GM19397 (cell line): ENCODE results near the gene SIK3.

Experiments used
- ATAC-seq: cut with Tn5 transposase; IDR thresholded peaks from one replicate; pipeline ENCODE4 v1.9.1; 2021; ENCODE audit warnings: mild to moderate bottlenecking, moderate library complexity; ENCODE audit not compliant: unreplicated experiment

SIK3 gene

DNA sequence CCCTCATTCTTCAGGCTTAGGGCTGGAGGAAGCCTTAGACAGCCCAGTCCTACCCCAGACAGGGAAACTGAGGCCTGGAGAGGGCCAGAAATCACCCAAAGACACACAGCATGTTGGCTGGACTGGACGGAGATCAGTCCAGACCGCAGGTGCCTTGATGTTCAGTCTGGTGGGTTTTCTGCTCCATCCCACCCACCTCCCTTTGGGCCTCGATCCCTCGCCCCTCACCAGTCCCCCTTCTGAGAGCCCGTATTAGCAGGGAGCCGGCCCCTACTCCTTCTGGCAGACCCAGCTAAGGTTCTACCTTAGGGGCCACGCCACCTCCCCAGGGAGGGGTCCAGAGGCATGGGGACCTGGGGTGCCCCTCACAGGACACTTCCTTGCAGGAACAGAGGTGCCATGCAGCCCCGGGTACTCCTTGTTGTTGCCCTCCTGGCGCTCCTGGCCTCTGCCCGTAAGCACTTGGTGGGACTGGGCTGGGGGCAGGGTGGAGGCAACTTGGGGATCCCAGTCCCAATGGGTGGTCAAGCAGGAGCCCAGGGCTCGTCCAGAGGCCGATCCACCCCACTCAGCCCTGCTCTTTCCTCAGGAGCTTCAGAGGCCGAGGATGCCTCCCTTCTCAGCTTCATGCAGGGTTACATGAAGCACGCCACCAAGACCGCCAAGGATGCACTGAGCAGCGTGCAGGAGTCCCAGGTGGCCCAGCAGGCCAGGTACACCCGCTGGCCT lies 267.9 kb downstream of the SIK3 start:
- no peak for ATAC-seq

- no peak for ATAC-seq
Measured at GRCh38 chr11:116829525-116830183, 268.6 kb downstream of the SIK3 start, which contains the start of gene APOC3. TSS of gene APOC3 (plus strand) at chr11:116829907. CDS start at chr11:116830583, 676 bp downstream.

DNA sequence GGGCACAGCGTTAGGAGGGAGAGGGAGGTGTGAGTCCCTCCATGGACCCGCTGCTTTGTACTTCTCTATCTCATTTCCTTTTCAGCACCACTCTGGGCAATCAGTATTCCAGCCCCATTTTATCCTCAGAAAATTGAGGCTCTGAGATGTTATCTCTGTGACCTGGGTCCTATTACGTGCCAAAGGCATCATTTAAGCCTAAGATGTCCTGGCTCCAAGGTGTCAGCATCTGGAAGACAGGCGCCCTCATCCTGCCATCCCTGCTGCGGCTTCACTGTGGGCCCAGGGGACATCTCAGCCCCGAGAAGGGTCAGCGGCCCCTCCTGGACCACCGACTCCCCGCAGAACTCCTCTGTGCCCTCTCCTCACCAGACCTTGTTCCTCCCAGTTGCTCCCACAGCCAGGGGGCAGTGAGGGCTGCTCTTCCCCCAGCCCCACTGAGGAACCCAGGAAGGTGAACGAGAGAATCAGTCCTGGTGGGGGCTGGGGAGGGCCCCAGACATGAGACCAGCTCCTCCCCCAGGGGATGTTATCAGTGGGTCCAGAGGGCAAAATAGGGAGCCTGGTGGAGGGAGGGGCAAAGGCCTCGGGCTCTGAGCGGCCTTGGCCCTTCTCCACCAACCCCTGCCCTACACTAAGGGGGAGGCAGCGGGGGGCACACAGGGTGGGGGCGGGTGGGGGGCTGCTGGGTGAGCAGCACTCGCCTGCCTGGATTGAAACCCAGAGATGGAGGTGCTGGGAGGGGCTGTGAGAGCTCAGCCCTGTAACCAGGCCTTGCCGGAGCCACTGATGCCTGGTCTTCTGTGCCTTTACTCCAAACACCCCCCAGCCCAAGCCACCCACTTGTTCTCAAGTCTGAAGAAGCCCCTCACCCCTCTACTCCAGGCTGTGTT lies 269.4 kb downstream of the SIK3 start:
- no peak for ATAC-seq

DNA sequence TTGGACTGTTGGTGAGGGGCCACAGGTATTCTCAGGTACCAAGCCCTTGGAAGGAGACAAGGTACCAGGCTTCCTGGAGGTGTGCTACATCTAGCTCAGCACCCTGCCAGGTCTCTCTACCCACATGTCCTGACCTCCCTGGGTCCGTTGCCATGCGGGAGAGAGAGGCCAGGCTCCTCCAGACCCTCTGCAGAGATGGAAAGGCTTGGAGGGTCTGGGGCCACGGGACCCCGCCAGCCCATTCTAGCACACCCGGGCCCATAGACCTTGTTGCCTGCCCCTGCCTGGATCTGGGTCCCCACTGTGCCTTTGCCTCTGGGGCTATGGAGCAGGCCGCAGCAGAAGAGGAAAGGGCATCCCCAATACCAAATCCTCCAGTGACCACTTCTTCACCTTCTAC lies 270.8 kb downstream of the SIK3 start:
- no peak for ATAC-seq

GRCh38 chr11:116826751-116827431 lies 271.3 kb downstream of the SIK3 start:
- no peak for ATAC-seq

DNA sequence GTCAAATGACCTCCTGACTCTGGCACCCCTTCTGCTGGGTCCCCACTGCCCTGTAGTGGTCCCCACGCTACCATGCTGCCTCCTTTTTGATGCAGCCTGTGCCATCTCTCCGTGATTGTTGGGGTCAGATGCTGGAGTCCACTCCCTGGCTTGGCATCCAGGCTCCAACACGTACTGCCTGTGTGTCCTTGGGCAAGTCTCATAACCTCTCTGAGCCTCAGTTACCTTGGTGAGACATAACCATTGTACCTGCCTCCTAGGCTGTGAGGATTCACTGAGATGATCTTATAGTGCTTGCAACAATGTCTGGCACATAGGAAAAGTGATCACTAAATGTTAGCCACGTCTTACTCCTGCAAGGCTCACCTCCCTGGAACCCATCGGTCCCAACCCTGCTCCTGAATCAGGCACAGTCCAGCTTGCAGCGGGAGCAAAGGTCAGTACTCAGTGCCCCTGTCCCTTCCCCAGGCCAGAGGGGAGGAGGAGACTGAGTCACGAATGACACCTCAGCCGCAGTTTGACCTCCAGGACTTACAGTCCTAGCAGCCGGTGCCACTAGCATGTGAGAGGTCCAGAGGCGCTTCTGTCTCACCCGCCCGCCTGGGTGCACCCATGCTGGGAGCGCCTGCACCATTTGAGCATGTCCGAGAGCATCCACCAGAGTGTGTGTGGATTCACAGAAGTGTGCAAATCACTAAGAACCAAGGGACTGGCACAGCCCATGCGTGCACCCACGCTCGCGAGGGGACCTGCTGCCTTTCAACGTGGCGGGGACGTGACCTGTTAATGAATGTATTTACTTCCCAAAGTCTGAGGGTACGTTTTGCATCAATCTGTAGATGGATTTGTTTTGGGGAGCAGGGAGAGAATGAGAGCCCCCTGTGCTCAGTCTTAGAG lies 272.1 kb downstream of the SIK3 start:
- ATAC-seq: no peak

DNA sequence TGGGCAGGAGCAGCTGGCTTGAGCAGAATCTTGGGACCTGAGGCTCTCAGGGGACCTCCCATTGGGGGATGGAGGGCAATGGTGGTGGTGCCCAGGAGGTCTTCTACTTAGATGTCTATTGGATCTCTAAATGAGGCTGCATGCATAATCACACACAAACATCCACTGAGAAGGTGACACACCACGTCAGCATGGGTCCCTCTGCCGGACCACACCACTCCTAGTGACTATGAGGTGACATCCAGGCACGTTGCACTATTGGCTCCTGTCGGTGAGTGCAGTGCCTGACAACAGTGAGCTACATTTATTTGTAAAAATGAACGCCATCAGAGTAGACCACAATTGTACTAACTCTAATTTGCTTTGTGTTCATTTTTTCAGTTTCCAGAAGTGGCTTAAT lies 272.8 kb downstream of the SIK3 start:
- no peak for ATAC-seq

DNA sequence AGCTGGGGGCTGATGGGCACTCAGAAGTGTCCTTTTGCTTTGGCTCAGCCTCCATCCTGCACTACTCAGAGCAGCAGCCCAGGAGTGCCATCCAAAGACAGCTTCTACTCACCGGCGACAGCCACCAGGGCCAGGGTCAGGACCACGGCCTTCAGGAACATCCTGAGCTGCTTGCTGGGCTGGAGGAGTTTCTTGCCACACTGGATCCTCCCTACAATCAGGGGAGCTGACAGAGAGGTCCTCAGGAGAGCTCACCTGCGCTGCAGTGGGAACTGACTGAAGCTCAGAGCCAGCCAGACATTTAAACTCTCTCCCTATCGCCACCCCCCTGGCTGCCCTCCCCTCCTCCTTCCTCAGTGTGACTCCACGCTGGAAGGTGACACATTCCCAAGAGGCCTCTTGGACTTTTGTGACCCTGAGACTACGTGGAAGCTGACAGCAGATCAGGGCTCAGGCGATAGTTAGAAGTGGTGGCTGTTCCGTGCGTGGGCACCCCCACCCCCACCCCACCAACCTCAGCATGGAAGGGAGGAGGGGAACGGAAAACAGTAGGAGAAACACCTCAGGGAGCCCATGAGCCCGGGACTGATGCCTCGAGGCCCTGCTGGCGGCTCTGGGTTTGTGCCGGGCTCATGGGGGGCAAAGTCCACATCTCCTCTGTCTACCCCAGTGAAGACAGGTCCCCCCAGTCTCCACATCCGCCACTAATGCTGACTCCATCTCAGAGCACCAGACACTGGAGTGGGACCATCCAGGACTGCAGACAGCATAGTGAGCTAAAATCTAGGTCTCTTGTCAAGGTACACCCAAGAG lies 275.0 kb downstream of the SIK3 start, which contains the start of gene APOA4:
TSS of gene APOA4 (minus strand) at position 274 of the 813 bp plus-strand sequence. CDS start at position 161, 113 bp downstream.
- no peak for ATAC-seq

DNA sequence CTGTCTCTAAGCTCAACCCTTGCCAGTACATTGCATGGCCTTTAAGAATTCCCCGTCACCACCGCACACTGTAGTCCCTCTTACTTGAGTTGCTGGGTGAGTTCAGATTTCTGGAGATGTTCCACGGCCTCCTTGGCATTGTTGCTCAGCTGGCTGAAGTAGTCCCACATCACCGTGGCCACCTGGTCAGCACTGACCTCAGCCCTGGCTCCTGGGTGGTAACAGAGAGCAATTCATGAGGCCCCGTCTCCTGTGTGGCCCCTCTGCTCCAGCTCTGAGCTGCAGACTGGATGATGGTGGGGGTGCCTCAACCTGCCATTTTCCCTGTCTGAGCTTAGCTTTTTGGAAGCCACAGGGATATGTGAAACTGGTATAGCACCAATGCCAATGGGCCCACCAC lies 275.7 kb downstream of the SIK3 start:
- ATAC-seq: no peak

GRCh38 chr11:116821050-116821918 lies 276.9 kb downstream of the SIK3 start:
- ATAC-seq: no peak

DNA sequence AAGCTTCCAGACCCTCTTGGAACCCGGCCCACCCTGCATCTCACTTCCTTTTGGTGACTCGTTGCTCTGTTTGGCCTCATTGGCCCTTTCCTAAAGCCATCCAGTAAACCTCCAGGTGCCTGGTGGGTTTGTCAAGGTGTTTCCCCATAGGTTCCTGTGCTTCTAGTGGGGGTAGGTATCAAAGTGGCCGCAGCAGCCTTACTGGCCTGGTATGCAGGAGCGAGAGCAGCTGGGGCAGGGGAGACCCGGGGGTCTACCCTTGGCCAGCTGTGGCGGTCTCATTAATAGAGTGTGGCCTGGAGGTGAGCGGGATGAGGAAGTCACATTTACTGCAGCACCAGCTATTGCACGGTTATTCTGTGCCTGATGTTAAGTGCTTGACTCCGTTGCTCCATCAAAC lies 279.2 kb downstream of the SIK3 start:
- no peak for ATAC-seq

GRCh38 chr11:116814502-116814901 lies 283.7 kb downstream of the SIK3 start:
- ATAC-seq: no peak

DNA sequence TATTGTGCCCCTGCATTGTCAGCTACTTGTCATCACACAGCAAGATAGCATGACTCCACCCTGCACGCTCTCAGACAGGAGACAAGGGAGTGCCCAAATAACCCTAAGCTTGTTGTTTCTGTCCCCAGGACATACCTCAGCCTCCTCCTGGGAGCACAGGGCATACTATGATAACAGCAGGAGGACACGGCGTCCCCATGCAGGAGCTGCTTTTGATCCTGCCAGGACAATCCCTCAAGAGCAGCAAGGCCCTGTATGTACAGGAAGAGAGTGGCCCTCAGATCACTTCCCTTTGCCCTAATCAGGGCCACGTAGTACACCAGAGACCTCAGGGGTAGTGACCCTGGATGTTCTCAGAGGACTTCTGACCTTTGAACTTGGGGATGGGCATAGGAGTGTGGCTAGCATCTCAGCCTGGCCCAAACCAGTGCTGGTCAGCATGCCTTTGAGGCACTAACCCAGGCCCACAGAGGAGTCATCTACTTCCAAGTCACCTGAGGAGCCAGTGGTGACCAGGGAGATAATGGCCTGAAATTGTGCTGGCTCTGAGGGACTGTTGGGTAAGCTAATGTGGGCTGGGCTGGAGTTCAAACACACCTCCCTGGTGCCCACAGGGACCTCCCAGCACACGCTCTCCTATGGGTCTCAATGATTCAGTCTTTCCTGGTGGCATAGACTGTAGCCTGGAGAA lies 284.3 kb downstream of the SIK3 start:
- ATAC-seq: no peak

GRCh38 chr11:116813170-116813569 lies 285.1 kb downstream of the SIK3 start:
- no peak for ATAC-seq

GRCh38 chr11:116812109-116812508 lies 286.1 kb downstream of the SIK3 start:
- no peak for ATAC-seq

DNA sequence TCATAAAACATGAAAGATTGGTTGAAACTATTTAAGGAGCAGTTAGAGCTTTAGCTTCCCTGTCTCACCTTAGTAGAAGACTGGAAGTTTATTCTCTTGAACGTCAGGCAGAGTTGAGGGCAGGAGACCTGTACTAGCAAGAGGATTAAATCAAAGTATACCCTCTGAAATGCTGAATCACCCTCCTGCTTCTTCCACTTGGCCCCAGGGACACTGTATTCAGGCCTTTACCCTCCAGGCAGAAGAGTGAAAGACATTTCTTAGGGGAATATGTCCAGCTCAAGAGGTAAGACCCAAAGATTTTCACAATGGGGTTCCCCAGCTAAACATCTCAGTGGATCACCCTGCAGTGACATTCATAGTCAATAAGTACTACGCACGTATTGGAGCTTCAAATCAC lies 287.0 kb downstream of the SIK3 start:
- ATAC-seq: no peak
